B cell (primary cell): ENCODE data around the gene VWA7. TPM values are rescaled to one million over a fixed set of nuclear protein-coding genes. Genes with fewer than 3 reads are reported as not detected.
A peak's percentile ranks its signal among the peaks of the same experiment; 100 is the strongest.

Source experiments
- ATAC-seq: fragments of 200-7000 bp; cut with Tn5 transposase; one replicate; pipeline ENCODE4 v1.10.0; 2021; ENCODE audit warnings: low read depth, mild to moderate bottlenecking, moderate number of reproducible peaks, moderate library complexity
- CTCF ChIA-PET: fragments of 350-600 bp; sonication (Branson Sonifier 250); formaldehyde crosslinking; loops from one replicate; lab custom pipeline; 2021; ENCODE audit warnings: antibody characterized with exemption, inconsistent platforms; lab: Charles Lee
- POLR2A ChIA-PET: fragments of 350-600 bp; sonication (Branson Sonifier 250); formaldehyde crosslinking; loops from one replicate; lab custom pipeline; 2021; ENCODE audit warnings: antibody characterized with exemption; lab: Charles Lee
- DNase-seq: peaks from one replicate; pipeline ENCODE4 v3.0.0; 2013
- H2AFZ ChIP-seq: 2 replicates; pipeline ENCODE4 v1.6.1; 2012; ENCODE audit warnings: mild to moderate bottlenecking, low read depth, low read length; ENCODE audit not compliant: insufficient read depth, poor library complexity, severe bottlenecking
- H3K27ac ChIP-seq, 2 donors: 1 replicate in 1 of 2; 2 replicates in 1 of 2; pipeline ENCODE4 v1.5.1; 2012 to 2013; ENCODE audit warnings: low read length in 2 of 2, mild to moderate bottlenecking in 2 of 2, moderate library complexity in 1 of 2
- H3K27me3 ChIP-seq, 4 experiments: fragments of 200-600 bp in 1 of 4; sonication (generic) in 1 of 4; replicated peaks in 1 of 4; 1 replicate in 2 of 4; 2 replicates in 2 of 4; pipeline versions ENCODE4 v1.6.1 to v1.7.0; 2013 to 2016; ENCODE audit warnings: low read length in 3 of 4, mild to moderate bottlenecking in 2 of 4, mixed read lengths in 1 of 4, moderate library complexity in 1 of 4; ENCODE audit not compliant: insufficient read depth in 4 of 4, control insufficient read depth in 3 of 4; ENCODE audit errors: control extremely low read depth in 1 of 4
- H3K36me3 ChIP-seq, 2 experiments: replicated peaks in 1 of 2; 1 replicate in 1 of 2; 2 replicates in 1 of 2; pipeline versions ENCODE4 v1.6.1 to v1.7.1; 2013; ENCODE audit warnings: low read length in 1 of 2; ENCODE audit not compliant: insufficient read depth in 2 of 2, control insufficient read depth in 1 of 2; ENCODE audit errors: control extremely low read depth in 1 of 2, extremely low read depth in 1 of 2
- H3K4me1 ChIP-seq, 2 donors: fragments of 200-600 bp in 1 of 2; sonication (generic) in 1 of 2; 1 replicate in 1 of 2; 2 replicates in 1 of 2; pipeline versions ENCODE4 v1.5.1 to v1.6.1; 2013 to 2017; ENCODE audit warnings: low read length in 2 of 2; ENCODE audit not compliant: control insufficient read depth in 2 of 2, insufficient read depth in 2 of 2
- H3K4me2 ChIP-seq: replicated peaks from 2 replicates; pipeline ENCODE3; 2012; ENCODE audit warnings: mild to moderate bottlenecking, low read depth, low read length; ENCODE audit not compliant: poor library complexity, severe bottlenecking
- H3K4me3 ChIP-seq, 5 experiments: fragments of 200-600 bp in 1 of 5; sonication (generic) in 1 of 5; 1 replicate in 3 of 5; 2 replicates in 2 of 5; pipeline versions ENCODE4 v1.5.1 to v1.7.0; 2011 to 2016; ENCODE audit warnings: low read length in 4 of 5, mild to moderate bottlenecking in 4 of 5, low read depth in 2 of 5, control low read depth in 1 of 5, moderate library complexity in 1 of 5; ENCODE audit not compliant: insufficient read depth in 1 of 5; ENCODE audit errors: control extremely low read depth in 1 of 5, extremely low read depth in 1 of 5
- H3K79me2 ChIP-seq: fragments of 200-600 bp; sonication (generic); one replicate; pipeline ENCODE4 v1.6.0; 2016; ENCODE audit warnings: low read length; ENCODE audit not compliant: control insufficient read depth, insufficient read depth
- H3K9ac ChIP-seq: fragments of 200-600 bp; sonication (generic); 2 replicates; pipeline ENCODE4 v1.6.1; 2017; ENCODE audit warnings: mild to moderate bottlenecking, low read length, moderate library complexity
- H3K9me3 ChIP-seq, 3 donors: one replicate each; pipeline versions ENCODE4 v1.6.1 to v1.7.1; 2013; ENCODE audit warnings: low read length in 2 of 3; ENCODE audit not compliant: control insufficient read depth in 2 of 3, insufficient read depth in 1 of 3; ENCODE audit errors: control extremely low read depth in 1 of 3
- H4K20me1 ChIP-seq: 2 replicates; pipeline ENCODE4 v1.6.0; 2012; ENCODE audit warnings: mild to moderate bottlenecking, low read length; ENCODE audit not compliant: insufficient read depth, control insufficient read depth, poor library complexity, severe bottlenecking
- H3K27ac Mint-ChIP-seq: one replicate; pipeline ENCODE4 v1.8.0; 2021; ENCODE audit warnings: mixed read lengths
- H3K27me3 Mint-ChIP-seq: one replicate; pipeline ENCODE4 v1.8.0; 2021; ENCODE audit warnings: mixed read lengths
- H3K4me1 Mint-ChIP-seq: one replicate; pipeline ENCODE4 v1.8.0; 2021; ENCODE audit warnings: mixed read lengths
- H3K4me3 Mint-ChIP-seq: one replicate; pipeline ENCODE4 v1.8.0; 2021; ENCODE audit warnings: mixed read lengths
- H3K9me3 Mint-ChIP-seq: one replicate; pipeline ENCODE4 v1.8.0; 2022; ENCODE audit warnings: mixed read lengths; ENCODE audit not compliant: insufficient read depth
- EZH2 ChIP-seq: IDR thresholded peaks from 2 replicates; pipeline ENCODE4 v1.6.1; 2012; ENCODE audit warnings: borderline replicate concordance, low read depth, mild to moderate bottlenecking, moderate library complexity, low read length; ENCODE audit not compliant: insufficient read depth, poor library complexity, severe bottlenecking
- WGBS: methylation state at CpG from one replicate; pipeline ENCODE4 v1.1.5; 2013; ENCODE audit warnings: missing lambda C conversion rate; ENCODE audit not compliant: insufficient coverage; 5-methylcytosine and 5-hydroxymethylcytosine counted together
- intact Hi-C: fragments of 100-400 bp; cut with micrococcal nuclease; formaldehyde crosslinking; loops from one replicate; pipeline ENCODE4 v1.10.0; 2022
- polyA plus RNA-seq: library from polyadenylated mRNA; depleted of rRNA; stranded (reverse); fragments of >200 nt; gene quantifications from 2 replicates; pipeline ENCODE4 v1.2.3, GENCODE V29; 2012
- total RNA-seq, 2 donors: library from RNA; stranded (reverse); fragments of 120-200 nt in 1 of 2; gene quantifications; 1 replicate in 1 of 2; 2 replicates in 1 of 2; pipeline versions ENCODE4 v1.2.3 to v1.2.4, GENCODE V29; 2013 to 2022
- TF ChIP-seq, protein P1 (sequence below): fragments of 200-600 bp; IDR thresholded peaks from one replicate; pipeline ENCODE4 v1.8.0; 2022; ENCODE audit warnings: antibody characterized with exemption, mild to moderate bottlenecking

Gene VWA7
- total and polyA plus RNA-seq, 2 donors (not counting 1 experiment from before 2014, with no cell fraction given) = 5.2 to 6.0 TPM

DNA sequence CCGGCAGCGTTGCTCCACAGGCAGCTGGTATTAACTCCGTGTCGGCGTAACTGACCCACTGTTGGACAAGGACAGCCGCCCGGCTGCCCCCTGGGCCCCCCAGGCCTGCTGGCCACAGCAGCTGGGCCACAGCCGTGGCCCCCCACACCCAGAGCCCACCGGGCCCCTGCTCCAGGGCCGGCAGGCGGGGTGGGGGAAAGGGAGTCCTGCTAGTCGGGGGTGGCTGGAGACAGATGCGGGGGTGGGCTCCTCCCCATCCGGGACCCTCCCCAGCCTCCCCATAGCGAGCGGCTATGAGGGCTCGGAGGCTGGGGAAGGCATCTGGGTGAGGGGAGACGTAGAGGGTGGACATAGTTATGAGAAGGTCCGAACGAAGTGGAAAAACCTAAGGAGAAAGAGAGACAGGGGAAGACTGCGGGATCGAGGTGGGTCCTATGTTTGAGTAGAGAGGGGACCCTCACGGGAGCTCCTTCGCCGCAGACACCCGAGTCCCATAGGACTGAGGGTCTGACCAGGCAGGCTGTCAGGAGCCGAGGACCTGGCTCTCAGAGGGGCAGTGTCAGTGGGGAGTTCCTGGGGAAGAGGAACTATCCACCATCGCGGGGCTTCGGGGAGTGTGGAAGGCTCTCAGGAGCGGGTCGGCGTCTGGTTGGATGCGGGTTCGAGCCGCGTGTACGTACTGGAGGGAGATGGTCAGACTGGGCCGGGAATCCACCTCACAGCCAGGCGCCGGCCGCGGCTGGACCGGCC is 17.9 kb upstream of the VWA7 start:
- H3K27ac Mint-ChIP-seq = peak overlapping the region; percentile 99
- Histone ChIP-seq H3K79me2 (peaks cover 30% of the 10 kb centered on the region), H3K36me3 (peaks cover 0 to 28% of the 10 kb centered on the region in 2 experiments), H3K27me3 (no peaks in the 10 kb centered on the region), H3K9me3 (no peaks in the 10 kb centered on the region), H3K4me3 (peak overlapping the region; percentile 72 to 96 (median 95)), H3K4me1 (peaks cover 52 to 66% of the 10 kb centered on the region in 2 donors), H3K9ac (peak overlapping the region; percentile 92), H2AFZ (peak overlapping the region; percentile 80), H3K27ac (peak overlapping the region; percentile 75 to 87), H4K20me1 (no peaks in the 10 kb centered on the region), H3K4me2 (peak overlapping the region; percentile 97)
- ATAC-seq (no peak), DNase-seq (peak; percentile 40)
- intact Hi-C loops = loop anchor here (2.0 to 5.0 kb wide), 4 partner anchors 18 to 128 kb away; partner anchors contain the start of genes CSNK2B, LY6G5B, NEU1 and VWA7
- H3K9me3 Mint-ChIP-seq = no peaks in the 10 kb centered on the region
- no peaks in the 10 kb centered on the region for H3K27me3 Mint-ChIP-seq
- peak overlapping the region; percentile 97 for H3K4me3 Mint-ChIP-seq
- ChIA-PET CTCF (interaction anchor here (0.5 to 2.8 kb wide), 14 partner anchors 11 to 142 kb away, joined by 3 to 20 read pairs (median 4); partner anchors contain the start of genes HSPA1A, HSPA1B, HSPA1L and LSM2), POLR2A (interaction anchor here (0.5 to 3.5 kb wide), 12 partner anchors 11 to 174 kb away, joined by 3 to 38 read pairs (median 5); partner anchors contain the start of genes CLIC1, HSPA1A, HSPA1L and LSM2)
- 1% methylated on average over 35 of the region's 44 CpGs for WGBS
- TF ChIP-seq, protein P1, sequence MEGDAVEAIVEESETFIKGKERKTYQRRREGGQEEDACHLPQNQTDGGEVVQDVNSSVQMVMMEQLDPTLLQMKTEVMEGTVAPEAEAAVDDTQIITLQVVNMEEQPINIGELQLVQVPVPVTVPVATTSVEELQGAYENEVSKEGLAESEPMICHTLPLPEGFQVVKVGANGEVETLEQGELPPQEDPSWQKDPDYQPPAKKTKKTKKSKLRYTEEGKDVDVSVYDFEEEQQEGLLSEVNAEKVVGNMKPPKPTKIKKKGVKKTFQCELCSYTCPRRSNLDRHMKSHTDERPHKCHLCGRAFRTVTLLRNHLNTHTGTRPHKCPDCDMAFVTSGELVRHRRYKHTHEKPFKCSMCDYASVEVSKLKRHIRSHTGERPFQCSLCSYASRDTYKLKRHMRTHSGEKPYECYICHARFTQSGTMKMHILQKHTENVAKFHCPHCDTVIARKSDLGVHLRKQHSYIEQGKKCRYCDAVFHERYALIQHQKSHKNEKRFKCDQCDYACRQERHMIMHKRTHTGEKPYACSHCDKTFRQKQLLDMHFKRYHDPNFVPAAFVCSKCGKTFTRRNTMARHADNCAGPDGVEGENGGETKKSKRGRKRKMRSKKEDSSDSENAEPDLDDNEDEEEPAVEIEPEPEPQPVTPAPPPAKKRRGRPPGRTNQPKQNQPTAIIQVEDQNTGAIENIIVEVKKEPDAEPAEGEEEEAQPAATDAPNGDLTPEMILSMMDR = no peak
- no peak for TF ChIP-seq EZH2
- H3K4me1 Mint-ChIP-seq = peaks cover 57% of the 10 kb centered on the region
